Fibroblast of lung (primary cell): ENCODE results near the gene MYO18B.

Experiments used
- CTCF ChIP-seq, 2 donors: IDR thresholded peaks in 1 of 2; conservative IDR thresholded peaks in 1 of 2; 1 replicate in 1 of 2; 2 replicates in 1 of 2; pipeline ENCODE4 v1.5.1; 2011 to 2012; ENCODE audit warnings: low read length in 2 of 2, control low read depth in 1 of 2, inconsistent platforms in 1 of 2, low read depth in 1 of 2, mild to moderate bottlenecking in 1 of 2
- EZH2 ChIP-seq: IDR thresholded peaks from 2 replicates; pipeline ENCODE4 v1.5.1; 2012; ENCODE audit warnings: low read length, control low read depth, mild to moderate bottlenecking; ENCODE audit errors: missing control alignments

DNA sequence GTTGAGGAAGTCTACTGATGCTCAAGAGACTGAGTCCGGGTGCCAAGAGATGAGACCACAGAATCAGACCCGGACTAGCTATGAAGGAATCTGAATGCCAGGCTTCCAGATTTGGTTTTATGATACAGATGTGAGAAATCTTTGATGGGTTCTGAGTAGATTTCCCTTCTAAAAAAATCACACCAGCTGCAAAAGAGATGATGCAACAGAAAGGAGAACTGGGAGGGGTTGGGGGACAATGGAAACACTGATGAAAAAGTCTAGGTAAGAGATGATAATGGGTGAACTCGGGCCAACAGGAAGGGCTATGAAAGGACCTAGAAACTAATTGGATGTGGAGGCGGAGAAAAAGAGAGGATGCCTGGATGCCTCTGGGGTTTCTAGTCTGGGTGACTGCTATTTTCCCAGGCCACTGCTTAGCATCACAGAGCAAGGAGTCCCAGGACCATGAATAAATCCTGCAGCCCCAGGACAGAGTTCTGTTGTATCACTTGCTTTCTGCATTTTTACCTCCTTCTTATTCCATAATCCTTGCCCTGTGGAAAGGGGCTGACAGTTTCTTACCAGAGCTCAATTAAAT is 311.8 kb downstream of the MYO18B start:
- TF ChIP-seq CTCF (conservative IDR thresholded peaks at IDR 0.05 in 1 of 2, IDR thresholded peaks at IDR 0.05 in 1 of 2; ENCODE audit: low read depth in 1 of 2, low read length in 2 of 2) (no peak), EZH2 (no peak)
